K562 (cell line): ENCODE measurements around the gene ARHGAP42. TPM values are rescaled to one million over a fixed set of nuclear protein-coding genes. Genes with fewer than 3 reads are reported as not detected.

Experiments
- ADNP ChIP-seq: fragments of 200-800 bp; sonication (Bioruptor generic); IDR thresholded peaks from 2 replicates; pipeline ENCODE4 v1.6.1; 2016; ENCODE audit warnings: missing genetic modification characterization, missing compliant biosample characterization
- ATF2 ChIP-seq: sonication (generic); formaldehyde crosslinking; IDR thresholded peaks from 2 replicates; pipeline ENCODE4 v1.8.1; 2022; ENCODE audit warnings: missing genetic modification reagents
- BDP1 ChIP-seq: IDR thresholded peaks from 3 replicates; pipeline ENCODE4 v1.6.1; 2011; ENCODE audit not compliant: insufficient read length, insufficient read depth
- CBFB ChIP-seq: sonication (generic); formaldehyde crosslinking; IDR thresholded peaks from 2 replicates; pipeline ENCODE4 v1.4.0; 2020; ENCODE audit warnings: mild to moderate bottlenecking, missing genetic modification reagents
- CTBP1 ChIP-seq: fragments of 450-650 bp; IDR thresholded peaks from 2 replicates; pipeline ENCODE4 v1.6.1; 2016; ENCODE audit warnings: borderline replicate concordance
- EGR1 ChIP-seq: fragments of 450-650 bp; conservative IDR thresholded peaks from 2 replicates; pipeline ENCODE4 v1.6.1; 2017; ENCODE audit warnings: mild to moderate bottlenecking
- FOS ChIP-seq: IDR thresholded peaks from 3 replicates; pipeline ENCODE4 v1.6.1; 2011; ENCODE audit not compliant: insufficient read length; ENCODE audit errors: extremely low read depth
- MCM7 ChIP-seq, 2 experiments: fragments of 450-650 bp; IDR thresholded peaks; 2 replicates each; pipeline ENCODE4 v1.6.1; 2016 to 2018
- MNT ChIP-seq, 2 experiments: fragments of 450-650 bp; conservative IDR thresholded peaks; 2 replicates each; pipeline ENCODE4 v1.6.1; 2017; ENCODE audit warnings: mild to moderate bottlenecking in 2 of 2, moderate library complexity in 2 of 2
- NFYB ChIP-seq: IDR thresholded peaks from 2 replicates; pipeline ENCODE4 v1.6.1; 2011; ENCODE audit warnings: mild to moderate bottlenecking, moderate library complexity; ENCODE audit not compliant: insufficient read length; ENCODE audit errors: extremely low read depth
- PCBP1 ChIP-seq: fragments of 200-400 bp; formaldehyde crosslinking; IDR thresholded peaks from 2 replicates; pipeline ENCODE4 v1.6.1; 2018; ENCODE audit warnings: mild to moderate bottlenecking, low read depth, low read length; ENCODE audit not compliant: poor library complexity, severe bottlenecking
- PHF20 ChIP-seq: fragments of 450-650 bp; IDR thresholded peaks from 2 replicates; pipeline ENCODE4 v1.6.1; 2018; ENCODE audit not compliant: partially characterized antibody
- TCF7 ChIP-seq: sonication (generic); IDR thresholded peaks from 2 replicates; pipeline ENCODE4 v1.6.1; 2016; ENCODE audit warnings: antibody characterized with exemption, borderline replicate concordance
- ZNF165 ChIP-seq: fragments of 250-450 bp; sonication (Bioruptor Pico); IDR thresholded peaks from 2 replicates; pipeline ENCODE4 v1.4.0; 2020; ENCODE audit warnings: borderline replicate concordance
- ZNF263 ChIP-seq: sonication (generic); formaldehyde crosslinking; IDR thresholded peaks from 2 replicates; pipeline ENCODE4 v1.8.0; 2022; ENCODE audit warnings: mild to moderate bottlenecking, missing genetic modification reagents, borderline replicate concordance
- ZNF408 ChIP-seq: fragments of 250-450 bp; sonication (Bioruptor Pico); IDR thresholded peaks from 2 replicates; pipeline ENCODE4 v1.4.0; 2020; ENCODE audit warnings: low read depth, mild to moderate bottlenecking, moderate library complexity
- ZNF785 ChIP-seq: fragments of 250-450 bp; sonication (Bioruptor Pico); IDR thresholded peaks from 2 replicates; pipeline ENCODE4 v1.4.0; 2020; ENCODE audit warnings: mild to moderate bottlenecking
- polyA plus RNA-seq, 8 experiments: library from polyadenylated mRNA; depleted of rRNA in 4 of 8; stranded (reverse) in 5 of 8; unstranded in 3 of 8; fragments of >200 nt; fragmentation: Nextera tagmentation in 2 of 8; fragmentation: Illumina TruSeq in 1 of 8; extraction: Ambion mirVana in 2 of 8; extraction: Trizol in 1 of 8; gene quantifications; 2 replicates each; pipeline versions ENCODE4 v1.2.1 to v1.2.3, GENCODE V29; 2011 to 2014; ENCODE audit warnings: inconsistent platforms in 1 of 8, missing spikeins in 1 of 8
- total RNA-seq, 7 experiments: library from RNA; depleted of rRNA in 6 of 7; stranded (reverse); fragments of >200 nt in 6 of 7; fragmentation: Illumina TruSeq in 2 of 7; extraction: Trizol in 2 of 7; gene quantifications; 2 replicates each; pipeline versions ENCODE4 v1.2.1 to v1.2.3, GENCODE V29; 2011 to 2021; ENCODE audit warnings: low replicate concordance in 1 of 7
- TF ChIP-seq, protein P1 (sequence below): sonication (generic); formaldehyde crosslinking; IDR thresholded peaks from 2 replicates; pipeline ENCODE4 v1.8.0; 2022; ENCODE audit warnings: missing genetic modification reagents, mild to moderate bottlenecking, borderline replicate concordance
- TF ChIP-seq, protein P2 (sequence below): fragments of 450-650 bp; formaldehyde crosslinking; IDR thresholded peaks from 2 replicates; pipeline ENCODE4 v1.4.0; 2020; ENCODE audit warnings: mild to moderate bottlenecking, moderate library complexity
- TF ChIP-seq, protein P3 (sequence below), 2 experiments: fragments of 450-650 bp in 1 of 2; sonication (generic) in 1 of 2; formaldehyde crosslinking in 1 of 2; IDR thresholded peaks in 1 of 2; conservative IDR thresholded peaks in 1 of 2; 2 replicates each; pipeline versions ENCODE4 v1.6.1 to v1.8.1; 2016 to 2023; ENCODE audit warnings: mild to moderate bottlenecking in 2 of 2, moderate library complexity in 2 of 2, inconsistent platforms in 1 of 2, missing genetic modification reagents in 1 of 2
- TF ChIP-seq, protein P4 (sequence below): fragments of 450-650 bp; formaldehyde crosslinking; IDR thresholded peaks from 2 replicates; pipeline ENCODE4 v1.4.0; 2020; ENCODE audit warnings: mild to moderate bottlenecking

Gene ARHGAP42
- total and polyA plus RNA-seq, 9 of the 15 experiments (the other 6 are each of a cell fraction or from before 2014, with no cell fraction given), result 0.95 to 6.1 (median 2.4) TPM

DNA sequence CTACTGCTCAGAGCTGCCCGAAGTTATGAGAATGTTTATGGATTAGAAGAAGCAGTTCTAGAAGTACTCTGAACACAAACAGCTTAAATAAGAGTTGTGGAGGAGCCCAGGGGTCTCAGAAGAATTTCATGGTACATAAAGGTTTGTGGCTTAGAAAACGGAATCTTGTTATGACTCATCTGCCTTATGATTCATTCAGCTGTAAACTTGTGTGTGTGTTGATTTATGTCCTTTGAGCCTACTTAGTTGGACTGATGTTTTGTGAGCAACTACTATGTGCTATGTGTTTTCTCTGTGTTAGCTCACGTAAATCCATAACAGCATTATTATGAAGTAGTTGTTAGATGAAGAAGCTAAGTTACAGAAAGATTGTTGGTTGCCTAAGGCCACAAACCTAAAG is 238.8 kb downstream of the ARHGAP42 start (continued):
- TF ChIP-seq, protein P1, sequence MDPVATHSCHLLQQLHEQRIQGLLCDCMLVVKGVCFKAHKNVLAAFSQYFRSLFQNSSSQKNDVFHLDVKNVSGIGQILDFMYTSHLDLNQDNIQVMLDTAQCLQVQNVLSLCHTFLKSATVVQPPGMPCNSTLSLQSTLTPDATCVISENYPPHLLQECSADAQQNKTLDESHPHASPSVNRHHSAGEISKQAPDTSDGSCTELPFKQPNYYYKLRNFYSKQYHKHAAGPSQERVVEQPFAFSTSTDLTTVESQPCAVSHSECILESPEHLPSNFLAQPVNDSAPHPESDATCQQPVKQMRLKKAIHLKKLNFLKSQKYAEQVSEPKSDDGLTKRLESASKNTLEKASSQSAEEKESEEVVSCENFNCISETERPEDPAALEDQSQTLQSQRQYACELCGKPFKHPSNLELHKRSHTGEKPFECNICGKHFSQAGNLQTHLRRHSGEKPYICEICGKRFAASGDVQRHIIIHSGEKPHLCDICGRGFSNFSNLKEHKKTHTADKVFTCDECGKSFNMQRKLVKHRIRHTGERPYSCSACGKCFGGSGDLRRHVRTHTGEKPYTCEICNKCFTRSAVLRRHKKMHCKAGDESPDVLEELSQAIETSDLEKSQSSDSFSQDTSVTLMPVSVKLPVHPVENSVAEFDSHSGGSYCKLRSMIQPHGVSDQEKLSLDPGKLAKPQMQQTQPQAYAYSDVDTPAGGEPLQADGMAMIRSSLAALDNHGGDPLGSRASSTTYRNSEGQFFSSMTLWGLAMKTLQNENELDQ, result no peak
- peak; percentile 90 for TF ChIP-seq ADNP
- TF ChIP-seq, protein P2, sequence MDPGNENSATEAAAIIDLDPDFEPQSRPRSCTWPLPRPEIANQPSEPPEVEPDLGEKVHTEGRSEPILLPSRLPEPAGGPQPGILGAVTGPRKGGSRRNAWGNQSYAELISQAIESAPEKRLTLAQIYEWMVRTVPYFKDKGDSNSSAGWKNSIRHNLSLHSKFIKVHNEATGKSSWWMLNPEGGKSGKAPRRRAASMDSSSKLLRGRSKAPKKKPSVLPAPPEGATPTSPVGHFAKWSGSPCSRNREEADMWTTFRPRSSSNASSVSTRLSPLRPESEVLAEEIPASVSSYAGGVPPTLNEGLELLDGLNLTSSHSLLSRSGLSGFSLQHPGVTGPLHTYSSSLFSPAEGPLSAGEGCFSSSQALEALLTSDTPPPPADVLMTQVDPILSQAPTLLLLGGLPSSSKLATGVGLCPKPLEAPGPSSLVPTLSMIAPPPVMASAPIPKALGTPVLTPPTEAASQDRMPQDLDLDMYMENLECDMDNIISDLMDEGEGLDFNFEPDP (CRISPR knock-in tag), result no peak
- TF ChIP-seq, protein P3, sequence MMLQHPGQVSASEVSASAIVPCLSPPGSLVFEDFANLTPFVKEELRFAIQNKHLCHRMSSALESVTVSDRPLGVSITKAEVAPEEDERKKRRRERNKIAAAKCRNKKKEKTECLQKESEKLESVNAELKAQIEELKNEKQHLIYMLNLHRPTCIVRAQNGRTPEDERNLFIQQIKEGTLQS (IDR thresholded peaks at IDR 0.05), result peak; percentile 85
- TF ChIP-seq, protein P3 (CRISPR knock-in tag; conservative IDR thresholded peaks at IDR 0.05), result no peak
- TF ChIP-seq, protein P4, sequence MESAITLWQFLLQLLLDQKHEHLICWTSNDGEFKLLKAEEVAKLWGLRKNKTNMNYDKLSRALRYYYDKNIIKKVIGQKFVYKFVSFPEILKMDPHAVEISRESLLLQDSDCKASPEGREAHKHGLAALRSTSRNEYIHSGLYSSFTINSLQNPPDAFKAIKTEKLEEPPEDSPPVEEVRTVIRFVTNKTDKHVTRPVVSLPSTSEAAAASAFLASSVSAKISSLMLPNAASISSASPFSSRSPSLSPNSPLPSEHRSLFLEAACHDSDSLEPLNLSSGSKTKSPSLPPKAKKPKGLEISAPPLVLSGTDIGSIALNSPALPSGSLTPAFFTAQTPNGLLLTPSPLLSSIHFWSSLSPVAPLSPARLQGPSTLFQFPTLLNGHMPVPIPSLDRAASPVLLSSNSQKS (CRISPR knock-in tag), result no peak
- no peak for TF ChIP-seq ZNF408 (CRISPR knock-in tag)
- TF ChIP-seq MNT (conservative IDR thresholded peaks at IDR 0.05), result no peak
- no peak for TF ChIP-seq EGR1
- no peak for TF ChIP-seq NFYB
- no peak for TF ChIP-seq PHF20
- TF ChIP-seq BDP1, result no peak
- TF ChIP-seq FOS, result peak; percentile 43
- no peak for TF ChIP-seq TCF7
- no peak for TF ChIP-seq ZNF165 (CRISPR knock-in tag)
- TF ChIP-seq ZNF263, result no peak
- TF ChIP-seq CTBP1, result no peak
- no peak for TF ChIP-seq PCBP1
- no peak for TF ChIP-seq ZNF785 (CRISPR knock-in tag)
- no peak for TF ChIP-seq CBFB (CRISPR knock-in tag)
- no peak for TF ChIP-seq MCM7 (IDR thresholded peaks at IDR 0.05)
- TF ChIP-seq ATF2 (CRISPR knock-in tag), result no peak
